ENCODE data around the gene PQBP1.

The PQBP1 gene

DNA sequence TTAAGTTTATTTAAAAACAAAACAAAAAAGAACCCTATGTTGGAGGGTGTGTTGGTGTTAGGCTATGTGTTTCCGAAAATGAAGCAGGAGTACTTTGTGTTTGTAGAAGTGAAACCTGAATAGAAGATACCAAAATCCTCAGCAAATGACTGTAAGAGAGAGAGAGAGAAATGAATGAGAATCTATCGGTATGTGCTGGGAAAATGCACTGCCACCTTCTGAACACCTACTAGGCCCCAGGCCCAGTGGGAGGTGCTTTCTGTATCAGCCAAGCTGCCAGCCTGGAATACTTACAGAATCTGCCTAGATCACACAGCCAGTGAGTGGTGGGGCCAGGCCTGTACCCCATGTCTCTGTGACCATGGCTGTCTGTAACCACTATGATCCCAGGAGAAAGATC is 36.0 kb downstream of the PQBP1 start:
- TF ChIP-seq, protein P1, sequence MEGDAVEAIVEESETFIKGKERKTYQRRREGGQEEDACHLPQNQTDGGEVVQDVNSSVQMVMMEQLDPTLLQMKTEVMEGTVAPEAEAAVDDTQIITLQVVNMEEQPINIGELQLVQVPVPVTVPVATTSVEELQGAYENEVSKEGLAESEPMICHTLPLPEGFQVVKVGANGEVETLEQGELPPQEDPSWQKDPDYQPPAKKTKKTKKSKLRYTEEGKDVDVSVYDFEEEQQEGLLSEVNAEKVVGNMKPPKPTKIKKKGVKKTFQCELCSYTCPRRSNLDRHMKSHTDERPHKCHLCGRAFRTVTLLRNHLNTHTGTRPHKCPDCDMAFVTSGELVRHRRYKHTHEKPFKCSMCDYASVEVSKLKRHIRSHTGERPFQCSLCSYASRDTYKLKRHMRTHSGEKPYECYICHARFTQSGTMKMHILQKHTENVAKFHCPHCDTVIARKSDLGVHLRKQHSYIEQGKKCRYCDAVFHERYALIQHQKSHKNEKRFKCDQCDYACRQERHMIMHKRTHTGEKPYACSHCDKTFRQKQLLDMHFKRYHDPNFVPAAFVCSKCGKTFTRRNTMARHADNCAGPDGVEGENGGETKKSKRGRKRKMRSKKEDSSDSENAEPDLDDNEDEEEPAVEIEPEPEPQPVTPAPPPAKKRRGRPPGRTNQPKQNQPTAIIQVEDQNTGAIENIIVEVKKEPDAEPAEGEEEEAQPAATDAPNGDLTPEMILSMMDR (IDR thresholded peaks at IDR 0.05; ENCODE audit: low read depth, low read length): no peak
- no peak for DNase-seq (ENCODE audit: low read depth, low spot score)

DNA sequence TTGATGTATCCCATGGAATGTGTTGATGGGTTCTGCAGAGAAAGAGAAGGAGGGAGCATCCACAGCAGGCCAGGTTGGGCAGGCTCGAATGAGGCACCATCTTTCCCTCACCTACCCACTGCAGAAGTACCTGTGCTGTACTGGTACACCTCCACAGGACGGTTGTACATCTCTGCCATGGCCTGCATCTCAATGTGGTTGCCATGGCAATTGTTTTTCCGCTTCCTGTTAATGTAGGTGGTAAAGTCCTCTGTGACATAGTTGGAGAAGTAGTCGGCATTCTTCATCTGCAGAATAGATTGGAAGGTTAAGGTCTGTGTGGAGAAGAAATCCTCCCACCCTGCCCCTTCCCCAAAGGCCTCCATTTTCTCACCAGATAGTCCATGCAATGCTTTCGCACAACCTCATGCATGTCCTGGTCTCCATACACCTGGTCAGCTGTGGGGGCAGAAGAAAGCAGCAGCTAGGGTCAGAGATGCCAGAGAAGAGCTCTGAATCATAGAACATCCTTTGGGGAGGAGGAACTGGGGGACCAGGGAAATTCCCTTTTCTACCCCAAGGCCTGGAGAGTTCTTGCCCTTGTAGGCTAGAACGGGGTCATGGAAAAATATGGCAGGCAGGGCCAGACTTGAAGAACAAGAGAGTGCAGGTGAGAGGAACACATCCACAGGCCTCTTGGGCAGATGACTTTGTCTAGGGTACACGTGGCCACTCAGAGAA is 37.0 kb downstream of the PQBP1 start:
- no peak for DNase-seq (ENCODE audit: low read depth, low spot score)
- in situ Hi-C loops (cut with HindIII; ENCODE audit: low sequenced_read_pairs): no loop called here
- no peak overlapping the region for H3K4me3 ChIP-seq (ENCODE audit: low read depth, low read length)
- TF ChIP-seq, protein P1 (IDR thresholded peaks at IDR 0.05; ENCODE audit: low read depth, low read length): no peak

More for the DNA sequence above, 36.0 kb downstream of the PQBP1 start:
- in situ Hi-C loops (cut with HindIII; ENCODE audit: low sequenced_read_pairs): no loop called here
- no peak overlapping the region for H3K4me3 ChIP-seq (ENCODE audit: low read depth, low read length)

DNA sequence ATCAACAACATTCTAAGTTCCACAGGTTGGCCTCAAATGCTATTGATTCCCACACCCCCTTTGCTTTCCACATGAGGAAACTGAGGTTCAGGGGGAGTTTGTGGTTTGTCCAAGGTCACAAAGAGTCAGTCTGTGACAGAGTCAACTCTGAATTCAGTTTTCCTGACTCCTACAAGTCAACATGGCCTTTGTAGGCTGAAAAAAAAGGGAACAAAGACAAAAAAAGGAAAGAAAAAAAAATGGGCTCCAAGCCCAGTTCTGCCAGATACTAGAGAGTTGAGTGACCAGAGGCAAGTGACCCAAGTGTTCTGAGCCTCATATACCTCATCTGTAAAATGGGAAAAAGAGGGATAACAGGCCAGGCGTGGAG is 37.6 kb downstream of the PQBP1 start:
- DNase-seq (ENCODE audit: low read depth, low spot score): no peak
- H3K4me3 ChIP-seq (ENCODE audit: low read depth, low read length): no peak overlapping the region
- TF ChIP-seq, protein P1 (IDR thresholded peaks at IDR 0.05; ENCODE audit: low read depth, low read length): no peak
- in situ Hi-C loops (cut with HindIII; ENCODE audit: low sequenced_read_pairs): no loop called here

DNA sequence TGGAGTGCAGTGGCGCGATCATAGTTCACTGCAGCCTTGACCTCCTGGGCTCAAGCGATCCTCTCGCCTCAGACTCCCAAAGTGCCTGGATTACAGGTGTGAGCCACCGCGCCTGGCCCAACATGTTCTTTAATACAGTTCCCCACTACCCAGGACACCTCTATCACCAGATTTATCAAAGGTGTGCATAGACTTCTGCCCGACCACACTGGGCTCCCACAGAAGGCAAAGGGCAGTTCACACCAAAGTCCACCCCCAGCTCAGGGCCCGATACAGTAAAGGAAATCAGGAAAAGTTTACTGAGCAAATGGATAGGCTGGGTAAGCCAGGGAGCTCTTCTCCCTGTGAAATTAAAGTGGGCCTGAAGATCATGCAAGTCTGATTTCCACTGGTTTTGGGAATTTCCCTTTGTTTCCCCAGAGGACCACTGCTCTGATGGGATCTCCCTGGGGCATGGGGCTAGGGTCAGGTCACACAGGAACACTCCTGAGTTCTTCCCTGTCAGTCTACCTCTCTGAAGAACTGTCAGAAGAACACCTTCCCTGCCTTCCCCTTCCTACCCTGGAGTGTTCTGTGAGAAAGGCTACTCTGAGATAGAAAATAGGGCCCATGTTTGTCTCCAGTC is 38.8 kb downstream of the PQBP1 start:
- in situ Hi-C loops (cut with HindIII; ENCODE audit: low sequenced_read_pairs): no loop called here
- no peak for DNase-seq (ENCODE audit: low read depth, low spot score)
- H3K4me3 ChIP-seq (ENCODE audit: low read depth, low read length): no peak overlapping the region
- TF ChIP-seq, protein P1 (IDR thresholded peaks at IDR 0.05; ENCODE audit: low read depth, low read length): no peak

DNA sequence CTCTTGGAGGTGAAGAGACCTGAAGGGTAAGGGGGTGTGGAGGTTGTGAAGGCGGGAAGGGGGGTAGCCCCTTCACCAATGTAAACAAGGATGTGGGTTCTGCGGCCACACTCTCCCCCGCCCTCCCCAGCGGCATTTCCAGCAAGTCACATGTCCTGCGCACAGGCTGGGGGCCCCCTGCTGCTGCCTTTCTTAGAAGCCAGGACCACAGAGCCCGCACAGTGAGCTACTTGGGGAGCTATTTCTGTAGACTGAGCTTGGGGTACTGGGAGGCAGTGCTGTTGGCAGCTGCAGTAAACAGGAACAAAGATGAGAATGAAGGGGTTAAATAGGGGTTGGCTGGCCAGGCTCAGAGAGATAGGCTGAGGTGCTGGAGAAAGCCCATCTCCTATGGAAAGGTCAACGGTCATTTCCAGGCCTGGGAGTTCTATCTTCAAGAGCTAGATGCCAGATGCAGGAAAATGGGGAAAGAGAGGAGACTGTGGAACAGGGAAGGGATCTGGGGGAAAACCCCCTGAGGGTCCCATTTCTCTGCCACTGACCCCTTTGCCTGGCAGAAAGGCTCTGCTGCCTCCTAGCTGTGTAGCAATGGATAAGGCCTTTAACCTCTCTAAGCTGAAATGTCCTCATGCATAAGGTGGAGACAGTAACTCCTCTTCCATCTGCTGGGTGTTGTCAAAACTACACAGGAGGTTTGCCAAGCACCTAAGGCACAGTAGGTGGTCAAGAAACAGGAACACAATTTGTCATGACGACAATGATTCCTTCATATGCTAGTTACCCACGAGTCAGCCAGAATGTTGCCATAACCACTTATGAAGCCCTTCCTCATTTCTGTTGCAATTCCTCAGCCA is 39.6 kb downstream of the PQBP1 start:
- no peak overlapping the region for H3K4me3 ChIP-seq (ENCODE audit: low read depth, low read length)
- in situ Hi-C loops (cut with HindIII; ENCODE audit: low sequenced_read_pairs): no loop called here
- DNase-seq (ENCODE audit: low read depth, low spot score): peak; percentile 82
- TF ChIP-seq, protein P1 (IDR thresholded peaks at IDR 0.05; ENCODE audit: low read depth, low read length): no peak

DNA sequence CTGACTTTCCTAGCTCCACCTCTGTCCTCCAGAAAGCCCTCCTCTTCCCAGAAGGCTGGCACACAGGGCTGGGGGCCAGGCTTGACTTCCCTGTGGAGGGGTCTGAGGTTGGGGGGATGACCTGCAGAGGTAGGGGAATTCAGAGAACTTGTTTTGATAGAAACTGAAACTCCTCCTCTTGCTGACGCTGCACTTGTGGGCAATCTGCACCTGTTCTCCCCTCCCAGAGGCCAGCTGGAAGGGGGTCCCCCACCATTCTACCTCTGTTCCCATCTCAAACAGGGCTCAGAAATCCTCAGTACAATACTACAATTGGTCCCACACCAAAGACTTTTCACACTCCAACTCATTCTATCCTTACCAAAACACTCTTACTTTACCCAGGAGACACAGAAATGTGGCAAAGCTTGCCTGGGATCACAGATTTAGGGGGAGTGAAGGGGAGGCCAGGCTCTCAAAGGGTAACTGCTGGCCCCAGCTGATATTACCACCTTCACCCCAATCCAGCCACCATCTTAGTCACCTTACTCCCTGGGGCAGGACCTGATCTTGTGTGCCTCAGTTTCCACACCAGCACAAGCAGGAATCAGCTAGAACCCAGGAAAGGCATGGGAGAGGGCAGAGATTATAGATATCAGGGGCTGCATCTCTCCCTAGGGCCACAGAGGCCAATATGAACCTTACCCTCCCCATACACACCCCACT is 41.1 kb downstream of the PQBP1 start:
- DNase-seq (ENCODE audit: low read depth, low spot score): no peak
- in situ Hi-C loops (cut with HindIII; ENCODE audit: low sequenced_read_pairs): no loop called here
- H3K4me3 ChIP-seq (ENCODE audit: low read depth, low read length): no peak overlapping the region
- TF ChIP-seq, protein P1 (IDR thresholded peaks at IDR 0.05; ENCODE audit: low read depth, low read length): no peak

Data from astrocyte of the spinal cord (primary cell).